Measurements from ENCODE around the gene TBKBP1.

- TF ChIP-seq CTCF (IDR thresholded peaks at IDR 0.05) (no peak), EZH2phosphoT487 (IDR thresholded peaks at IDR 0.05) (no peak)
Observed at GRCh38 chr17:47736501-47737495, 42.8 kb downstream of the TBKBP1 start.

Data from neural progenitor cell (in vitro differentiated cells).